ENCODE measurements around the gene OTOG.

Gene OTOG

GRCh38 chr11:17556999-17557398 is 9.9 kb downstream of the OTOG start:
- no peak overlapping the region for H3K27ac ChIP-seq
- no peak for DNase-seq (ENCODE audit: low read depth, low spot score)

GRCh38 chr11:17558025-17558780 is 11.1 kb downstream of the OTOG start:
- no peak for DNase-seq (ENCODE audit: low read depth, low spot score)
- H3K27ac ChIP-seq: no peak overlapping the region

GRCh38 chr11:17558916-17559315 is 11.9 kb downstream of the OTOG start:
- H3K27ac ChIP-seq: no peak overlapping the region
- no peak for DNase-seq (ENCODE audit: low read depth, low spot score)

- no peak overlapping the region for H3K27ac ChIP-seq
- DNase-seq (ENCODE audit: low read depth, low spot score): no peak
These were observed 12.5 kb downstream of the OTOG start for GRCh38 chr11:17559341-17560087.

GRCh38 chr11:17560281-17561110 is 13.4 kb downstream of the OTOG start:
- no peak for DNase-seq (ENCODE audit: low read depth, low spot score)
- H3K27ac ChIP-seq: no peak overlapping the region

GRCh38 chr11:17561111-17561415 is 14.0 kb downstream of the OTOG start:
- H3K27ac ChIP-seq: no peak overlapping the region
- DNase-seq (ENCODE audit: low read depth, low spot score): no peak

- no peak overlapping the region for H3K27ac ChIP-seq
- DNase-seq (ENCODE audit: low read depth, low spot score): no peak
These were observed 14.5 kb downstream of the OTOG start for GRCh38 chr11:17561526-17561925.

GRCh38 chr11:17563231-17563646 is 16.2 kb downstream of the OTOG start:
- no peak overlapping the region for H3K27ac ChIP-seq
- DNase-seq (ENCODE audit: low read depth, low spot score): no peak

GRCh38 chr11:17563961-17564686 is 17.1 kb downstream of the OTOG start:
- DNase-seq (ENCODE audit: low read depth, low spot score): no peak

GRCh38 chr11:17564687-17565042 is 17.6 kb downstream of the OTOG start:
- no peak for DNase-seq (ENCODE audit: low read depth, low spot score)
- no peak overlapping the region for H3K27ac ChIP-seq

More at GRCh38 chr11:17563961-17564686, 17.1 kb downstream of the OTOG start:
- H3K27ac ChIP-seq: no peak overlapping the region

GRCh38 chr11:17568944-17569343 is 21.9 kb downstream of the OTOG start:
- no peak for DNase-seq (ENCODE audit: low read depth, low spot score)
- H3K27ac ChIP-seq: no peak overlapping the region

- no peak for DNase-seq (ENCODE audit: low read depth, low spot score)
- no peak overlapping the region for H3K27ac ChIP-seq
These were observed 23.0 kb downstream of the OTOG start for GRCh38 chr11:17570034-17570433.

GRCh38 chr11:17571431-17572358 is 24.6 kb downstream of the OTOG start:
- no peak overlapping the region for H3K27ac ChIP-seq
- DNase-seq (ENCODE audit: low read depth, low spot score): no peak

- DNase-seq (ENCODE audit: low read depth, low spot score): no peak
- no peak overlapping the region for H3K27ac ChIP-seq
These were observed 25.3 kb downstream of the OTOG start for GRCh38 chr11:17572359-17572690.

- H3K27ac ChIP-seq: no peak overlapping the region
- no peak for DNase-seq (ENCODE audit: low read depth, low spot score)
These were observed 25.9 kb downstream of the OTOG start for GRCh38 chr11:17572791-17573460.

- no peak for DNase-seq (ENCODE audit: low read depth, low spot score)
- no peak overlapping the region for H3K27ac ChIP-seq
These were observed 26.5 kb downstream of the OTOG start for GRCh38 chr11:17573526-17573925.

GRCh38 chr11:17574141-17575091 is 27.4 kb downstream of the OTOG start:
- no peak for DNase-seq (ENCODE audit: low read depth, low spot score)
- H3K27ac ChIP-seq: no peak overlapping the region

Measured in epithelial cell of prostate (primary cell).